Activated CD4-positive, alpha-beta memory T cell treated with anti-CD3 and anti-CD28 coated beads, Interleukin-2, amount 10 ng/mL, durations not matched to agents 7 days and 5 days (primary cell): ENCODE data around the gene CDC42EP2. TPM values are rescaled to one million over a fixed set of nuclear protein-coding genes. Genes with fewer than 3 reads are reported as not detected.

Experiments
- CTCF ChIA-PET: fragments of 350-600 bp; sonication (Branson Sonifier 250); formaldehyde crosslinking; loops from one replicate; lab custom pipeline; 2021; ENCODE audit warnings: antibody characterized with exemption, inconsistent platforms; lab: Charles Lee
- POLR2A ChIA-PET: fragments of 350-600 bp; sonication (Branson Sonifier 250); formaldehyde crosslinking; loops from one replicate; lab custom pipeline; 2021; ENCODE audit warnings: antibody characterized with exemption; lab: Charles Lee
- DNase-seq: peaks from one replicate; pipeline ENCODE4 v3.0.0-alpha.2; 2020
- H3K27ac Mint-ChIP-seq: one replicate; pipeline ENCODE4 v1.8.0; 2021; ENCODE audit warnings: mild to moderate bottlenecking, mixed read lengths
- H3K27me3 Mint-ChIP-seq: one replicate; pipeline ENCODE4 v1.8.0; 2021; ENCODE audit warnings: mixed read lengths
- H3K36me3 Mint-ChIP-seq: one replicate; pipeline ENCODE4 v1.8.0; 2021; ENCODE audit warnings: low read depth, mixed read lengths
- H3K4me1 Mint-ChIP-seq: one replicate; pipeline ENCODE4 v1.8.0; 2021; ENCODE audit warnings: mixed read lengths
- H3K4me3 Mint-ChIP-seq: one replicate; pipeline ENCODE4 v1.8.0; 2021; ENCODE audit warnings: mild to moderate bottlenecking, mixed read lengths
- H3K9me3 Mint-ChIP-seq: one replicate; pipeline ENCODE4 v1.8.0; 2021; ENCODE audit warnings: mixed read lengths
- total RNA-seq, 2 experiments: library from RNA; stranded (reverse); gene quantifications; one replicate each; pipeline ENCODE4 v1.2.3, GENCODE V29; 2021

The CDC42EP2 gene
- total RNA-seq, 2 experiments from 2014 or later = 0.38 to 0.70 TPM

DNA sequence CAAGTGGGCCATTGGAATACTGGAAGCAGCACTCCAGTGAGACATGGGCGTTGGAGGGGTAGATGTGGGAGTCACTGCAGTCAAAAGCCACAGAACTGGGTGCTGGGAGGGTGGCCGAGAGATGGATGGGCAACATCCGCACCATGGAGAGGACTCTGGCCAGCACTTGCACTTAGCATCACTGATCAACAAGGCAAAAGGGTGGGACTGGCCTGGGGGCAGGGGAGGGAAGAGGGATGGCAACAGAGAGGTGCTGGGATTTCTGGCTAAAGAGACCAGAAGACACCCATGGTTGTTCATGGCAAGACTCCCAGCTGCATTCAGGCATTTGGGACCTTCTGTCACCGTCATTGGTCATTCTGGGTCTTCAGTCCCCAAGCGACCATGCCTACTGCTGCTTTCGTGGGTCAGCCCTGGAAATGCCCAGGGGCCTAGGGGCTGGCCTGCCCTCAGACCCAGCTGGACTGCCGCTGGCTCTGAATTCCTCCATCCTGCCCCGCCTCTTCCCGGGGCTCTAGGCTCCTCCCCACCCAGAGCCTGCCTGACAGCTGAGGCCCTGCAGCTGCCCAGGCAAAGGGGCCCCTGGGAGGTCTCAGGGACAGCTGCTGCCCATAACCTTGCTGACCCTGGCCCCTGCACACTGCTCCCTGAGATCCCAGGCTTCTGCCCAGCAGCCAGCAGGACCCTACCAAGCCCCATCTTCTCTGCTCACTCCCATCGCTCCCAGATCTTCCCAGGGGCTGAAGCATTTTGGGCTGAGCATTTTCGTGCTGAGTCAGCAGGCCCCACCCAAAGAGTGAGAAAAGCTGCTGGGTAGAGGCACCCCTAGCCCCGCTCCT is 13.0 kb upstream of the CDC42EP2 start:
- DNase-seq = no peak
- Mint-ChIP-seq H3K27me3 (no peaks in the 10 kb centered on the region), H3K4me3 (no peak overlapping the region), H3K9me3 (no peaks in the 10 kb centered on the region), H3K36me3 (peaks cover 9% of the 10 kb centered on the region), H3K27ac (no peak overlapping the region), H3K4me1 (no peaks in the 10 kb centered on the region)
- POLR2A ChIA-PET = no interaction called here
- CTCF ChIA-PET = no interaction called here

DNA sequence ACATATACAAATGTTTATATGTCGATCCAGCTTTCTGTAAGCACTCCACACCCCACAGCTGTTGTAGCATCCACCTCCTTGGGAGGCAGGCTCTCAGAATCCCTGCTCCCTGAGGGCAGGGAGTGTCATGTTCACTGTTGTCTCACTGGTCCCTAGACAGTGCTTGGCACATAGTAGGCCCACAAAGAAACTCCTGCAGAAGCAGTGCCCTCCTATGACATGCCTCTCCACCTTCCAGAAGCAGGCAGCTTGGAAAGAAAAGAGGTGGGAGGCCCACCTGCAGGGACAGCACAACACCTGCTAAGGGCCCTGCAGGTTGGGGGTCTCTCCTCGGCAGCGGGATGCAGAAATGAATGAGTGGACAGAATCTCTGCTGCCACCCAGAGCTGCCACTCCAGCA is 11.1 kb upstream of the CDC42EP2 start:
- ChIA-PET POLR2A (interaction anchor here (0.6 kb wide), 1 partner anchor 1083 kb away, joined by 3 read pairs; no protein-coding TSS in a partner anchor), CTCF (interaction anchor here (0.7 to 1.3 kb wide), 2 partner anchors 11 to 361 kb away, joined by 3 to 5 read pairs; partner anchors contain the start of gene CDC42EP2)
- peaks cover 9% of the 10 kb centered on the region for H3K36me3 Mint-ChIP-seq

DNA sequence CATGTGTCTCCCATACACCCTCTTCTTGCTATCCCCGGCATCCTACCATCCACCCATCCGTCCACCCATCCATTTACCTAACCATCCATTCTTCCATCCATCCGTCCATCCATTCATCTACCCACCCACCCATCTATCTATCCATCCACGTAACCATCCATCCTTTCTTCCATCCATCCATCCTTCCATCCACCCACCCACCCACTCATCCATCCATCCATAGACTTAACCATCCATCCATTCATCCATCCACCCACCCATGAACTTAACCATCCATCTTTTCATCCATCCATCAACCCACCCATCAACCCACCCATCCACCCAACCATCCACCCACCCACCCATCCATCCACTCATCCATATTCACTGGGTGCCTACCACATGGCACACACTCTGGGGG is 10.6 kb upstream of the CDC42EP2 start:
- H3K9me3 Mint-ChIP-seq = no peaks in the 10 kb centered on the region
- H3K27me3 Mint-ChIP-seq = no peaks in the 10 kb centered on the region
- no peaks in the 10 kb centered on the region for H3K4me1 Mint-ChIP-seq
- DNase-seq = no peak
- H3K27ac Mint-ChIP-seq = no peak overlapping the region
- ChIA-PET CTCF (interaction anchor here (1.3 kb wide), 2 partner anchors 11 kb away, joined by 4 to 5 read pairs; partner anchors contain the start of gene CDC42EP2), POLR2A (no interaction called here)
- peaks cover 9% of the 10 kb centered on the region for H3K36me3 Mint-ChIP-seq
- no peak overlapping the region for H3K4me3 Mint-ChIP-seq

More for the DNA sequence above, 11.1 kb upstream of the CDC42EP2 start:
- no peak overlapping the region for H3K27ac Mint-ChIP-seq
- H3K9me3 Mint-ChIP-seq = no peaks in the 10 kb centered on the region
- H3K4me1 Mint-ChIP-seq = no peaks in the 10 kb centered on the region
- no peaks in the 10 kb centered on the region for H3K27me3 Mint-ChIP-seq
- no peak overlapping the region for H3K4me3 Mint-ChIP-seq
- no peak for DNase-seq

DNA sequence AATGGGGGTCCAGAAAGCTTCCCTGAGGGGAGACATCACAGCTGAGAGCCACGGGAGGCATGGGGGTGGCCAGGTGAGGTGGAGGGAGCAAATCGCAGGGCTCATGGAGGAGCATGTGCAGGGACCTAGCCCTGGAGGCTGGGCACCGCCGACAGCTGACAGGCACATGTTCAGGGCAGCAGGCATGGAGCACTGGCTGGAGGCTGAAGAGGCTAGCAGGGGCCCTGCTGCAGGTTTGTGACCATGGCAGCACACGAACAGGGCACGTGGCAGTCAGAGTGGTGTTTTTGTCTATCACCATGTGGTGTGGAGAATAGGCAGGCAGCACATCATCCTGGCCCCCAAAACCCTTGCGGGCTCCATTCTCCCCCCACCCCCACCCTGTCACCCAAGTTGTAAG is 10.1 kb upstream of the CDC42EP2 start:
- POLR2A ChIA-PET = interaction anchor here (1.0 kb wide), 1 partner anchor 14 kb away, joined by 3 read pairs; no protein-coding TSS in a partner anchor

DNA sequence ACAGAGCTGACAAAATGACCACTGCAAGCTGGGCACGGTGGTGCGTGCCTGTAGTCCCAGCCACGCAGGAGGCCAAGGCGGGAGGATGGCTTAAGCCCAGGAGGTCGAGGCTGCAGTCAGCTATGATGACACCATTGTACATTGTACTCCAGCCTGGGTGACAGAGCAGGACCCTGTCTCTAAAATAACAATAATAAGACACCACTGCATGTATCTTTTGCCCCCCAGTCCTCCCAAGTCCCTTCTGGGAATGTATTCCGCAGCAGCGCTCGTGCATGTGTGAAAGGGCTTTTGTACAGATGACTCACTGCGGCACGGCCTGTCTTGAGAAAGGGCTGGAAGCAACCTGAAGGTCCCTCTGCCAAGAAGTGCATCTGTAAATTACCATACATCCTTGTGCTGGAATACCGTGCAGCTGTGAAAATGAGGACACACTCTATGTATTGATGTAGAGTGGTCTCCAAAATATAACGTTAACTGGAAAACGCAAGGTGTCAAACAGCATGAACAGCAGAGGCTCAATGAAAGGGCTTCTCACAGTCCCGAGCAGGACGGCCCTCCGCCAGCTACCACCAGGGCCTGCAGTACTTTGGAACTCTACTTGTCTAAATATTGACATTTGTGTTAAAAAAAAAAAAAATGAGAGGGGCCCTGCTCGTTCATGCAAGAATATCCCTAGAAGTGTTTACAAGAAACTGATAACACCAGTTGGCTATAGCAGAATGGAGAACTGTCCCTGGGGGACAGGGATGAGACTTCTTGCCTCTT is 9.0 kb upstream of the CDC42EP2 start:
- peaks cover 9% of the 10 kb centered on the region for H3K36me3 Mint-ChIP-seq
- no peaks in the 10 kb centered on the region for H3K4me1 Mint-ChIP-seq
- no peaks in the 10 kb centered on the region for H3K9me3 Mint-ChIP-seq
- H3K27ac Mint-ChIP-seq = no peak overlapping the region
- ChIA-PET POLR2A (interaction anchor here (0.6 to 1.0 kb wide), 2 partner anchors 16 to 28 kb away, joined by 3 read pairs; partner anchors contain the start of gene DPF2), CTCF (interaction anchor here (1.3 kb wide), 1 partner anchor 9 kb away, joined by 4 read pairs; the partner anchor contains the start of gene CDC42EP2)
- no peak for DNase-seq
- H3K4me3 Mint-ChIP-seq = no peak overlapping the region
- H3K27me3 Mint-ChIP-seq = no peaks in the 10 kb centered on the region

More for the DNA sequence above, 10.1 kb upstream of the CDC42EP2 start:
- CTCF ChIA-PET = interaction anchor here (1.3 kb wide), 1 partner anchor 10 kb away, joined by 4 read pairs; the partner anchor contains the start of gene CDC42EP2
- DNase-seq = no peak
- Mint-ChIP-seq H3K4me1 (no peaks in the 10 kb centered on the region), H3K4me3 (no peak overlapping the region), H3K27ac (no peak overlapping the region), H3K9me3 (no peaks in the 10 kb centered on the region), H3K36me3 (peaks cover 9% of the 10 kb centered on the region), H3K27me3 (no peaks in the 10 kb centered on the region)

DNA sequence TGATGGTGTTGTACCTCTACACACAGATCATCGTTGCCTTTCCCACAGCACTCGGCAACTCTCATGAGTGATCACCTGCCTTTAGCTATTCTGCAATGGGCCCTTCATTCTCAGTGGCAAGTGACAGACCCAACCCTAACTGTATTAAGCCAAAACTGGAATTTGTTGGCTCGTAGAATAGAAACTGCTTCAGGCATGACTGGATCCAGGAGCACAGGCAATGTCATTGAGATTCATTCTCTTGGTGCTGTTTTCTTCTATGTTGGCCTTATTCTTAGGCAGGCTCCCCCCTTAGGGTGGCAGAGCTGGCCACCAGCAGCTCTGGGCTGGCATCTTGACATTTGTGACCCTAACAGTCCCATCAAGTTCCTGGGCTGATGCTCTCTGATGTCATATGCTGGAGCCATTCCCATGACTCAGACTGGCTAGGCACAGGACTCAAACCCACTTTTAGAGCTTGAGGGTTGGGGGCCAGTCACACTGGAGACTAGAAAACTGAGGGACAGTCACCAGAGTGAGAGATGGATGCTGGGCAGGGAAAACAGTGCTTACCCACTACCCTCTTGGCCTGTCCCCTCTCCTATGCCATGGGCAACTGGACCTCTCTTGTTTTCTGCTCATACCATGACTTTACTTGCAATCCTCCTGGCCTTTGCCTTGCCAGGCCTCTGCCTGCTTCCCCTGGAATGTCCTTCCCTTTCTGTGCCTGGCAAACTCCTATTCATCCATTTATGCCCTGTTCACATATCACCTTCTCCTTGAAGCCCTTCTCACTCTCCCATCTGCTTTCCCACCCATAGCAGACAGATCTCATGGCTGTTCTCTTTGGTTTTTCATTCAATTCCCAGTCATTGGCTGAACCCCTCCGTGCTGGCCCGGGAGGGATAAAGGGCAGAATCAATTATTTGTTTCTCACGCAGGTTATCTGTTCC is 7.1 kb upstream of the CDC42EP2 start:
- ChIA-PET CTCF (interaction anchor here (1.2 kb wide), 1 partner anchor 9 kb away, joined by 3 read pairs; no protein-coding TSS in a partner anchor), POLR2A (no interaction called here)
- Mint-ChIP-seq H3K36me3 (peaks cover 6% of the 10 kb centered on the region), H3K27ac (no peak overlapping the region), H3K27me3 (no peaks in the 10 kb centered on the region), H3K4me3 (no peak overlapping the region), H3K9me3 (no peaks in the 10 kb centered on the region), H3K4me1 (no peaks in the 10 kb centered on the region)
- no peak for DNase-seq

DNA sequence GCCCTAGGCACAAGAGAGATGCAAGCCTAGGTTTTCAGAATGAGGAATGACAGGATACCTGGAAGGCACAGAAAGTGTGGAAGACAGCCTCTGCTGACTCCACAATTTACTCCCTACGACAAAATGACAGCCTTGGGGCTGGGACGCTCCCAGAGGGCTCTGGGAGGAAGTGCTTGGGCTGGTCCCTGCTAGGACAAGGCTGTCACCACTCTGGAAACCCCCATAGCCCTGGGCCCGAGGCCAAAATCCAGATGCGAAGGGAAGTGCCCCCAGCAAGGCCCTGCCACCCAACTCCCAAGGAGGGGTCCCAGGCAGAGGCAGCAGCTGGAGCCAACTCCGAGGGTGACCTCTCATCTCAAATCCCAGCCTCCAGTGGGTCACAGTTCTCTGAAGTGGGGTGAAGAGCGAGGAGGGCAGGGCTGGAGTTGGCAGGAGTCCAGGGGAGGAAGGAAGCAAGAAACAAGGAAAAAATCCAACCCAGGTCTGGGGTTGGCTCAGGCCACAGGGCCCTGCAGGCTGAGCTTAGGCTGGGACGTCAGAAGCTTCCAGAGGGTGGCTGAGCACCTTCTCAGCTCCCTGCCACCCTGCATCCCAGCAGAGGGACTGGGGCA is 6.3 kb upstream of the CDC42EP2 start:
- Mint-ChIP-seq H3K36me3 (peaks cover 6% of the 10 kb centered on the region), H3K4me3 (no peak overlapping the region), H3K27me3 (peaks cover 3% of the 10 kb centered on the region), H3K9me3 (no peaks in the 10 kb centered on the region), H3K4me1 (no peaks in the 10 kb centered on the region), H3K27ac (no peak overlapping the region)
- ChIA-PET CTCF (interaction anchor here (1.0 to 1.2 kb wide), 2 partner anchors 8 to 22 kb away, joined by 3 read pairs; no protein-coding TSS in a partner anchor), POLR2A (no interaction called here)
- no peak for DNase-seq

DNA sequence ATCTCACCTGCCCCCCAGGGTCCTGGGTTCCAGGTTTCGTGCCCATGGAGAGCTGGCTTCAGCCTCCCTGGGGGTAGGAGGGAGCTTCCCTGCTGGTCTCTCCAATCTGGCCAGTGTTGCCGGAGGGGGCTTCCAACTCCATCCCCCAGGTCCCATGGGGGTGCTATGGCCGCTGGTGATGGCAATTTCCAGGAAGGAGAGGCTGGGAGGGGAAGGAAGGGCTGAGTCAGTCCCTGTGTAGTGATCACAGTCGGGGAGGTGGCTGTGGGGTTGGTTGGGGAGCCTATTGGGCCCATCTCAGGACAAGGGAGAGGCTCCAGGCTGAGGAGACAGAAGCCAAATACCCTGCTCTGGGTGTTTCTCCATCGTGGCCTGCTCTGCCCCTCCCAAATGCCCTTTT is 5.7 kb upstream of the CDC42EP2 start:
- ChIA-PET CTCF (interaction anchor here (0.7 to 1.0 kb wide), 2 partner anchors 21 to 307 kb away, joined by 3 read pairs; partner anchors contain the start of gene PCNX3), POLR2A (no interaction called here)
- Mint-ChIP-seq H3K9me3 (no peaks in the 10 kb centered on the region), H3K4me3 (no peak overlapping the region), H3K36me3 (peaks cover 3% of the 10 kb centered on the region), H3K27ac (no peak overlapping the region), H3K27me3 (peaks cover 8% of the 10 kb centered on the region), H3K4me1 (peaks cover 3% of the 10 kb centered on the region)
- DNase-seq = no peak

DNA sequence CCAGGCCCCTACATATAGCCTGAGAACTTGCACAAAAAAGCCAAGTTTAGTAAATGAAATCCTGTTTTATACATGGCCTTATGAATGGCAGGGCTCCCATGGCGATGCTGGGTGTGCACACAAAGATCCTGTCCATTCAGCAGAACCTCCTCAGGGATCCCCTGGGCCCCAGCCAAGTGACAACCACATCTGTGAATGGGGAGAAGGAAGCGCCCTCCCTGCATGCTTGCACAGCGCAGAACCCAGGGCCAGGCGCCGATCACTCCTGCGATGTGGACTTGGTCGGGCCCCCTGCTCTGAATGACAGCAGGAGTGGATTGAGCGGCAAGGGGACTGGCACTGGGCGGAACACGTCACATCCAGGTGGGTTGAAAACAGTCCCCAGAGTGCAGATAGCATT is 4.5 kb upstream of the CDC42EP2 start:
- Mint-ChIP-seq H3K36me3 (no peaks in the 10 kb centered on the region), H3K27ac (no peak overlapping the region), H3K4me1 (peaks cover 7% of the 10 kb centered on the region), H3K9me3 (no peaks in the 10 kb centered on the region), H3K27me3 (peaks cover 9% of the 10 kb centered on the region), H3K4me3 (no peak overlapping the region)
- no peak for DNase-seq
- ChIA-PET CTCF (interaction anchor here (8.5 kb wide), 1 partner anchor 21 kb away, joined by 172 read pairs; the partner anchor contains the start of gene DPF2), POLR2A (interaction anchor here (1.0 kb wide), 1 partner anchor 12 kb away, joined by 3 read pairs; no protein-coding TSS in a partner anchor)

DNA sequence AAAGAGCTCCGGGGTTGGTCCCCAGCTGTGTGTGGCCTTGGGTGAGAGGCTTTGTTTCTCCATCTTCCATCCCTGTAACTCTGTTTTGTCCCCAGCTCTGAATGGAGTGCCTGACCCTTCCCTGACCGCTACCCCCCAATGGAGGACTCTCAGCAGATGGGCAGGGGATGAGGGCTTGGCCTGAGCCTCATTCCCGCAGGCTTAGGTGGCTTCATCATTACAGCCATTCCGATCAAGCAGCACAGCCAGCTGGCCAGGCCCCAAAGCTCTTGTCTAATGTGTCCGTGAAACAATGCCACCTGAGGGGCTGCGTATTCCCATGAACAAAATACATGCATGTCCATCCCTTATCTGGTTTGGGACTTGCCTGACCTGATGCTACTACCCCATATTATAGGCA is 3.9 kb upstream of the CDC42EP2 start:
- peaks cover 10% of the 10 kb centered on the region for H3K27me3 Mint-ChIP-seq
- peaks cover 7% of the 10 kb centered on the region for H3K4me1 Mint-ChIP-seq
- H3K9me3 Mint-ChIP-seq = no peaks in the 10 kb centered on the region
- no peak overlapping the region for H3K4me3 Mint-ChIP-seq
- no peak overlapping the region for H3K27ac Mint-ChIP-seq
- no peak for DNase-seq
- CTCF ChIA-PET = interaction anchor here (0.6 to 8.5 kb wide), 2 partner anchors 21 to 71 kb away, joined by 5 to 172 read pairs; partner anchors contain the start of gene DPF2
- POLR2A ChIA-PET = interaction anchor here (1.0 kb wide), 1 partner anchor 11 kb away, joined by 3 read pairs; no protein-coding TSS in a partner anchor
- no peaks in the 10 kb centered on the region for H3K36me3 Mint-ChIP-seq

DNA sequence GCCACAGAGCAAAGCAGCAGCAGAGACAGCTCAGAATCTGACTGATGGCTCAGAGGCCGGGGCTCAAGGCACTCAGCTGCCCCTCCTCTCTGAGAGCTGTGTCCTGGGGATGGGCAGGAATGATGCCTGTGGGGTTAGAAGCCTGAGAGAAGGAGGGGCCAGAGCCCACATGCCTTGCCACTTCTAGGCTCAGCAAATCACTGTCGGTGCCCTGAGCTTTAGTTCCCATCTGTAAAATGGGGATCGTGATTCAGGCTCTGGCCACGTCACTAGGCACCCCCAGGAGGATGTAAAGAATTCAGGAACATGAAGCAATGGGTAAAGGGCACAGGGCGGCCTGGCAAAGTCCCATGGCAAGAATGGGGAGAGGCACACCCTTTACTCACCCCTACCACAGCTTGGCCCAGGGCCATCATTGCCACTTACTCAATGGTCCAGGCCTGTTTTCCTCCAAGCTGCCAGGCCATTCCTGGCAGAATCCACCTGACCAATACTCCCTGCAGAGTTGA is 3.4 kb upstream of the CDC42EP2 start:
- CTCF ChIA-PET = interaction anchor here (0.6 to 8.5 kb wide), 3 partner anchors 20 to 70 kb away, joined by 3 to 172 read pairs (median 5); partner anchors contain the start of gene DPF2
- H3K36me3 Mint-ChIP-seq = no peaks in the 10 kb centered on the region
- POLR2A ChIA-PET = interaction anchor here (1.0 to 1.6 kb wide), 2 partner anchors 11 to 18 kb away, joined by 3 read pairs; no protein-coding TSS in a partner anchor
- no peaks in the 10 kb centered on the region for H3K9me3 Mint-ChIP-seq
- H3K27me3 Mint-ChIP-seq = peaks cover 15% of the 10 kb centered on the region
- H3K27ac Mint-ChIP-seq = no peak overlapping the region
- H3K4me1 Mint-ChIP-seq = peaks cover 10% of the 10 kb centered on the region
- no peak for DNase-seq
- no peak overlapping the region for H3K4me3 Mint-ChIP-seq
